Brain microvascular endothelial cell (primary cell): ENCODE data around the gene HSF5.

ENCODE experiments used
- DNase-seq: peaks from one replicate; pipeline ENCODE4 v3.0.0-alpha.2; 2020
- H3K27ac ChIP-seq: fragments of 250-450 bp; sonication (Bioruptor Pico); 2 replicates; pipeline ENCODE4 v1.5.1; 2020; ENCODE audit warnings: mild to moderate bottlenecking, moderate library complexity
- H3K27me3 ChIP-seq: fragments of 250-450 bp; sonication (Bioruptor Pico); replicated peaks from 2 replicates; pipeline ENCODE4 v1.5.1; 2020; ENCODE audit warnings: mild to moderate bottlenecking
- H3K36me3 ChIP-seq: fragments of 250-450 bp; sonication (Bioruptor Pico); replicated peaks from 2 replicates; pipeline ENCODE4 v1.5.1; 2020; ENCODE audit warnings: mild to moderate bottlenecking
- H3K4me3 ChIP-seq: 2 replicates; pipeline ENCODE4 v1.5.1; 2011; ENCODE audit warnings: low read depth, mild to moderate bottlenecking, control low read depth, low read length, moderate library complexity
- in situ Hi-C: cut with HindIII; loops from 2 replicates; pipeline ENCODE4 v1.10.0; 2017; ENCODE audit warnings: low sequenced_read_pairs, low pct_ligation_motif_present
- TF ChIP-seq, protein P1 (sequence below): IDR thresholded peaks from 2 replicates; pipeline ENCODE4 v1.5.1; 2011; ENCODE audit warnings: low read depth, mild to moderate bottlenecking, moderate library complexity, low read length, control low read depth, inconsistent platforms; ENCODE audit errors: missing control alignments

The HSF5 gene

DNA sequence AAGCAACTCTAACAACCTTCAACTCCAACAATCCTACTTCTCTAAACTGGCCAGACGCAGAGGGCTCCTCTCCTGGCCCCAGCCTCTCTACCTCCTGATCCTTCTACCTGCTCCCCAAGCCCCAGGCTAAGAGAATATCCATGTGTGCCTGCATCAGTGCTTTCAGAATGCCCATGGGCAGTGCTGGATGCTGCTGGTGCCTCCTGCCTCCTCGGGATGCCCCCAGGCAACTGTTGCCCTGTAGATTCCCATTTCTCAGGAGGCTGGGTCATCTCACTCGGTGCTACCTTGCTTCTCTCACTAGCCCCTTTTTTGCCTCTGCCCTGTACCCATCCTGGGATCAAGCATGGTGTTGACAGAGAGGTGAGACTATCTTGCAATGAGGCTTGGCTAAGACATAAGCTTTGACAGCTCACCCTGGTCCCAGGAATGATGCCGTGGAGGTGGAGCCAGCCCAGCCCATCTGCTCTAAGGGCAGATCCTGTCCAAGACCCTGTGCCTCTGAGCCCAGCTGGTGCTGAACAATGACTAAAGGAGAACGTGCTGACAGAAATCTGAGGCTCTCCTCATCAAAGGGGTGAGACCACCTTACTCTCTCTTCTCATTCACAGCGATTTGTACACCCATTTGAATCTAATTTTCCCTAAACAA is 116.8 kb downstream of the HSF5 start:
- Histone ChIP-seq H3K36me3 (no peaks in the 10 kb centered on the region), H3K27ac (no peak overlapping the region), H3K27me3 (no peaks in the 10 kb centered on the region), H3K4me3 (no peak overlapping the region)
- DNase-seq: no peak
- TF ChIP-seq, protein P1, sequence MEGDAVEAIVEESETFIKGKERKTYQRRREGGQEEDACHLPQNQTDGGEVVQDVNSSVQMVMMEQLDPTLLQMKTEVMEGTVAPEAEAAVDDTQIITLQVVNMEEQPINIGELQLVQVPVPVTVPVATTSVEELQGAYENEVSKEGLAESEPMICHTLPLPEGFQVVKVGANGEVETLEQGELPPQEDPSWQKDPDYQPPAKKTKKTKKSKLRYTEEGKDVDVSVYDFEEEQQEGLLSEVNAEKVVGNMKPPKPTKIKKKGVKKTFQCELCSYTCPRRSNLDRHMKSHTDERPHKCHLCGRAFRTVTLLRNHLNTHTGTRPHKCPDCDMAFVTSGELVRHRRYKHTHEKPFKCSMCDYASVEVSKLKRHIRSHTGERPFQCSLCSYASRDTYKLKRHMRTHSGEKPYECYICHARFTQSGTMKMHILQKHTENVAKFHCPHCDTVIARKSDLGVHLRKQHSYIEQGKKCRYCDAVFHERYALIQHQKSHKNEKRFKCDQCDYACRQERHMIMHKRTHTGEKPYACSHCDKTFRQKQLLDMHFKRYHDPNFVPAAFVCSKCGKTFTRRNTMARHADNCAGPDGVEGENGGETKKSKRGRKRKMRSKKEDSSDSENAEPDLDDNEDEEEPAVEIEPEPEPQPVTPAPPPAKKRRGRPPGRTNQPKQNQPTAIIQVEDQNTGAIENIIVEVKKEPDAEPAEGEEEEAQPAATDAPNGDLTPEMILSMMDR: no peak
- in situ Hi-C loops: no loop called here

DNA sequence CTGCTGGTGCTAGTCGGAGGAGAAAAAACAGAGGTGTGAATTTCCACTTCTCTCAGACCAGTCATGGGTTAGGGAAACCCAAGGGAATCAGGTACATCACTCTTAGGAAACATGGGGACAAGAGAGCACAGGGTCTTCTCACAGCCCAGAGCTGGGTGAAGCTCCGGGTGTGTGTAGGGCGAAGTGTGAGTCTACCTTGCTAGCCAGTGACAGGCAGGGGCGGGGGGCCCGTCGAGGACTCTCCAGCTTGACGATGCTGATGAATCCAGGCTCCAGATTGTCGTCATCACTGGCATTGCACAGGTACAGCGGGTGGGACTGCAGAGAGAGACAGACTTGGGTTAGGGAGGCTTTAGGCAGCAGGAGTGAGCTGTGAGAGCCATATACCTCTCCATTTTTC is 117.5 kb downstream of the HSF5 start:
- H3K27me3 ChIP-seq: no peaks in the 10 kb centered on the region

DNA sequence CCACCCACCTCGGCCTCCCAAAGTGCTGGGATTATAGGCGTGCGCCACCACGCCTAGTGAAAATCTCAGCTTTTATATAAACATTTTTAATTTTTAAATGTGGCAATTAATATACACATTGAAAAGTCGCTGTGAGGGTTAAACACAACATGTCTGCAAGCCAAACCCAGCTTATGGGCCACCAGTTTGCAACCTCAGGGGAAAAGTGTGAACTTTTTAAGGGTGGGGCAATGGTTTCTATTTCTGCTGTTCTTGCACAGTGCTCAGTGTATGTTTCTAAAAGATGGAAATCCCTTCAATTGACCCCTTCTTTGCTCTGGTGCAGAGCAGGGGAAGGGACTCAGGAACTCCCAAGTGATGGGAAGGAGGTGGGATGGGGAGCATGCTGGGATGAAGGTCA is 117.9 kb downstream of the HSF5 start:
- no peak overlapping the region for H3K27ac ChIP-seq
- DNase-seq: no peak
- in situ Hi-C loops: no loop called here
- no peaks in the 10 kb centered on the region for H3K27me3 ChIP-seq
- H3K4me3 ChIP-seq: no peak overlapping the region
- TF ChIP-seq, protein P1: no peak
- no peaks in the 10 kb centered on the region for H3K36me3 ChIP-seq

More for the DNA sequence above, 117.5 kb downstream of the HSF5 start:
- no peaks in the 10 kb centered on the region for H3K36me3 ChIP-seq
- in situ Hi-C loops: no loop called here
- H3K4me3 ChIP-seq: no peak overlapping the region
- TF ChIP-seq, protein P1: no peak
- H3K27ac ChIP-seq: no peak overlapping the region
- no peak for DNase-seq
